Retina (tissue), 1 donor: ENCODE measurements around the gene CD8B.

ENCODE experiments used
- DNase-seq: peaks from one replicate; pipeline ENCODE4 v3.0.0-alpha.2; 2016

CD8B gene

GRCh38 chr2:86794861-86795260 is 66.8 kb downstream of the CD8B start:
- no peak for DNase-seq

GRCh38 chr2:86793752-86794151 is 67.9 kb downstream of the CD8B start:
- no peak for DNase-seq

- no peak for DNase-seq
Observed at GRCh38 chr2:86791573-86791972, 70.1 kb downstream of the CD8B start.

GRCh38 chr2:86790676-86791572 is 70.8 kb downstream of the CD8B start, which contains the start of gene CD8A:
Gene CD8A (minus strand): TSS chr2:86790913. CDS start chr2:86790825, 88 bp downstream.
- DNase-seq, result peak; percentile 64

GRCh38 chr2:86790134-86790675 is 71.5 kb downstream of the CD8B start:
- peak; percentile 60 for DNase-seq

- DNase-seq, result peak; percentile 61
Observed at GRCh38 chr2:86789687-86790133, 72.0 kb downstream of the CD8B start.

GRCh38 chr2:86788881-86789686 is 72.6 kb downstream of the CD8B start:
- DNase-seq, result peak; percentile 80

- DNase-seq, result no peak
Observed at GRCh38 chr2:86788165-86788564, 73.5 kb downstream of the CD8B start.

GRCh38 chr2:86787736-86788135 is 74.0 kb downstream of the CD8B start:
- DNase-seq, result peak; percentile 15

GRCh38 chr2:86786001-86786536 is 75.6 kb downstream of the CD8B start:
- no peak for DNase-seq

- DNase-seq, result no peak
Observed at GRCh38 chr2:86785456-86785855, 76.2 kb downstream of the CD8B start.

GRCh38 chr2:86783615-86784339 is 77.9 kb downstream of the CD8B start:
- DNase-seq, result no peak

- no peak for DNase-seq
Observed at GRCh38 chr2:86782748-86783147, 78.9 kb downstream of the CD8B start.

GRCh38 chr2:86781363-86781762 is 80.3 kb downstream of the CD8B start:
- no peak for DNase-seq

- DNase-seq, result no peak
Observed at GRCh38 chr2:86779971-86780370, 81.7 kb downstream of the CD8B start.

GRCh38 chr2:86778957-86779356 is 82.7 kb downstream of the CD8B start:
- DNase-seq, result no peak

GRCh38 chr2:86776532-86776931 is 85.2 kb downstream of the CD8B start:
- no peak for DNase-seq

- no peak for DNase-seq
Observed at GRCh38 chr2:86775338-86775737, 86.3 kb downstream of the CD8B start.

GRCh38 chr2:86774862-86775261 is 86.8 kb downstream of the CD8B start:
- no peak for DNase-seq

- DNase-seq, result no peak
Observed at GRCh38 chr2:86772611-86773010, 89.1 kb downstream of the CD8B start.

- DNase-seq, result no peak
Observed at GRCh38 chr2:86770816-86771301, 90.8 kb downstream of the CD8B start.

GRCh38 chr2:86769838-86770237 is 91.8 kb downstream of the CD8B start:
- DNase-seq, result peak; percentile 49
